CD14-positive monocyte (primary cell): ENCODE results near the gene PTPRR. TPM values are rescaled to one million over a fixed set of nuclear protein-coding genes. Genes with fewer than 3 reads are reported as not detected.

Source experiments
- DNase-seq, 3 donors: peaks; one replicate each; pipeline ENCODE4 v3.0.0-alpha.2; 2011 to 2022
- H2AFZ ChIP-seq: 2 replicates; pipeline ENCODE4 v1.6.0; 2012; ENCODE audit warnings: mild to moderate bottlenecking, low read depth, low read length, inconsistent platforms; ENCODE audit not compliant: insufficient read depth, poor library complexity, severe bottlenecking
- H3K27ac ChIP-seq, 2 donors: 1 replicate in 1 of 2; 2 replicates in 1 of 2; pipeline ENCODE4 v1.5.1; 2012 to 2013; ENCODE audit warnings: low read length in 2 of 2, control low read depth in 1 of 2, inconsistent platforms in 1 of 2, low read depth in 1 of 2, mild to moderate bottlenecking in 1 of 2
- H3K27me3 ChIP-seq, 2 donors: one replicate each; pipeline versions ENCODE4 v1.6.0 to v1.6.1; 2011 to 2013; ENCODE audit warnings: low read length in 2 of 2; ENCODE audit not compliant: control insufficient read depth in 2 of 2, insufficient read depth in 2 of 2
- H3K36me3 ChIP-seq, 2 donors: replicated peaks in 1 of 2; 1 replicate in 1 of 2; 2 replicates in 1 of 2; pipeline versions ENCODE4 v1.5.1 to v1.6.1; 2012 to 2013; ENCODE audit warnings: low read length in 2 of 2, control low read depth in 1 of 2, inconsistent platforms in 1 of 2, mild to moderate bottlenecking in 1 of 2; ENCODE audit not compliant: insufficient read depth in 2 of 2, control insufficient read depth in 1 of 2
- H3K4me1 ChIP-seq, 2 donors: 1 replicate in 1 of 2; 2 replicates in 1 of 2; pipeline versions ENCODE4 v1.5.1 to v1.6.1; 2012 to 2013; ENCODE audit warnings: low read length in 2 of 2, control low read depth in 1 of 2, inconsistent platforms in 1 of 2, mild to moderate bottlenecking in 1 of 2, moderate library complexity in 1 of 2; ENCODE audit not compliant: insufficient read depth in 2 of 2, control insufficient read depth in 1 of 2
- H3K4me2 ChIP-seq: replicated peaks from 2 replicates; pipeline ENCODE3; 2012; ENCODE audit warnings: low read length, moderate library complexity, mild to moderate bottlenecking; ENCODE audit not compliant: poor library complexity, severe bottlenecking; ENCODE audit errors: extremely low read depth
- H3K4me3 ChIP-seq, 3 experiments: fragments of 200-600 bp in 1 of 3; sonication (generic) in 1 of 3; replicated peaks in 1 of 3; 1 replicate in 2 of 3; 2 replicates in 1 of 3; pipeline ENCODE4 v1.5.1; 2011 to 2013; ENCODE audit warnings: low read length in 3 of 3, mild to moderate bottlenecking in 3 of 3, control low read depth in 2 of 3, low read depth in 2 of 3, inconsistent platforms in 1 of 3, moderate library complexity in 1 of 3
- H3K79me2 ChIP-seq: 2 replicates; pipeline ENCODE4 v1.6.0; 2012; ENCODE audit warnings: mild to moderate bottlenecking, control low read depth, inconsistent platforms, low read length, moderate library complexity; ENCODE audit not compliant: insufficient read depth
- H3K9ac ChIP-seq: 2 replicates; pipeline ENCODE4 v1.6.0; 2017; ENCODE audit warnings: low read length, mild to moderate bottlenecking; ENCODE audit not compliant: insufficient read depth, poor library complexity, severe bottlenecking
- H3K9me3 ChIP-seq, 2 donors: replicated peaks in 1 of 2; 1 replicate in 1 of 2; 2 replicates in 1 of 2; pipeline versions ENCODE4 v1.5.1 to v1.6.1; 2012 to 2013; ENCODE audit warnings: low read length in 2 of 2, control low read depth in 1 of 2; ENCODE audit not compliant: control insufficient read depth in 1 of 2, insufficient read depth in 1 of 2
- H4K20me1 ChIP-seq: 2 replicates; pipeline ENCODE4 v1.6.0; 2012; ENCODE audit warnings: mild to moderate bottlenecking, low read length, control low read depth, moderate library complexity; ENCODE audit not compliant: insufficient read depth
- H3K27ac Mint-ChIP-seq, 7 donors: one replicate each; pipeline ENCODE4 v1.8.0; 2020; ENCODE audit warnings: mild to moderate bottlenecking in 7 of 7, mixed read lengths in 7 of 7, moderate library complexity in 6 of 7, inconsistent platforms in 2 of 7
- H3K27me3 Mint-ChIP-seq, 3 donors: one replicate each; pipeline ENCODE4 v1.8.0; 2021 to 2022; ENCODE audit warnings: low read depth in 3 of 3, mild to moderate bottlenecking in 3 of 3, mixed read lengths in 3 of 3, moderate library complexity in 3 of 3, inconsistent platforms in 1 of 3
- H3K36me3 Mint-ChIP-seq, 2 donors: one replicate each; pipeline ENCODE4 v1.8.0; 2020; ENCODE audit warnings: mixed read lengths in 2 of 2, inconsistent platforms in 1 of 2, mild to moderate bottlenecking in 1 of 2
- H3K4me1 Mint-ChIP-seq: one replicate; pipeline ENCODE4 v1.8.0; 2020; ENCODE audit warnings: mild to moderate bottlenecking, mixed read lengths
- H3K4me3 Mint-ChIP-seq, 2 donors: one replicate each; pipeline ENCODE4 v1.8.0; 2020; ENCODE audit warnings: mild to moderate bottlenecking in 2 of 2, mixed read lengths in 2 of 2, moderate library complexity in 1 of 2
- H3K9me3 Mint-ChIP-seq, 7 donors: one replicate each; pipeline ENCODE4 v1.8.0; 2020 to 2022; ENCODE audit warnings: mixed read lengths in 7 of 7, mild to moderate bottlenecking in 6 of 7, moderate library complexity in 6 of 7, inconsistent platforms in 2 of 7
- WGBS: methylation state at CpG from one replicate; pipeline ENCODE4 v1.1.5; 2013; ENCODE audit warnings: missing lambda C conversion rate; ENCODE audit not compliant: insufficient coverage; 5-methylcytosine and 5-hydroxymethylcytosine counted together
- intact Hi-C, 2 donors: fragments of 100-400 bp; cut with micrococcal nuclease; formaldehyde crosslinking; loops; one replicate each; pipeline versions ENCODE4 v1.15.0 to v1.15.1; 2023
- polyA plus RNA-seq, 3 donors: library from polyadenylated mRNA; depleted of rRNA in 1 of 3; unstranded in 2 of 3; stranded (reverse) in 1 of 3; fragments of 300-500 nt in 2 of 3; fragments of >200 nt in 1 of 3; fragmentation: Illumina TruSeq in 2 of 3; gene quantifications; 1 replicate in 2 of 3; 2 replicates in 1 of 3; pipeline ENCODE4 v1.2.3, GENCODE V29; 2012 to 2021
- TF ChIP-seq, protein P1 (sequence below): fragments of 200-600 bp; IDR thresholded peaks from one replicate; pipeline ENCODE4 v1.8.0; 2022; ENCODE audit warnings: antibody characterized with exemption, mild to moderate bottlenecking

PTPRR gene
- polyA plus RNA-seq, 3 donors, result not detected

DNA sequence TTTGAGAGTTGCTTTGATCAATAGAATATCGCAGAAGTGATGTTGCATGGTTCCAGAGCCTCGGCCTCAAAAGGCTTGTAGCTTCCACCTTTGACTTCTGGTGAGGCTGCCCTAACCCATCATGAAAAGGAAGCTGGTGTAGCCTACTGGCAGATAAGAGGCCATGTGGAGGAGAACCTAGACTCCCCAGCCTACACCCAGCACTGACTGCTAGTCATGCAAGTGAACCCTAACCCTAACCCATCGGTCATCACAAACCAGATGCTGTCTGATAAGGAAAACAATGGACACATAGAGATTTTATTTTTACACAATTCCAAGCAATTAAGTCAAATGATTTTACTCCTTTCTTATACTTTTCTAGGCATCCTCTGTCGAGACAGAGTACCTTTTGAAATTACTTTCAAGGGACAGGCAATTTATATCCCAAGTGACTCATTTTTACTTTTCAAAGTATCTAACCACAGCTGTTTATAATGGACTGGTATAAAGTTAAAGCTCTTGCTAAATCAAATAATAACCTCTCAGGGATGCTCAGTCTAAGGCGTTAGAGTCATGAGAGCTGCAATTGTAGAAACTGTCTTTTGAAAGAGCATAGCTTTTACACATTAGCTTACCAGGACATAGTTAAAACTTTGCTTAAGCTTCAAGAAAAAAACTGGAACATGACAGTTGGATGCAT lies 300.9 kb downstream of the PTPRR start:
- no peaks in the 10 kb centered on the region for H3K36me3 ChIP-seq
- no peaks in the 10 kb centered on the region for H3K79me2 ChIP-seq
- H3K27ac Mint-ChIP-seq, result no peak overlapping the region
- no peak overlapping the region for H3K4me3 ChIP-seq
- no peak overlapping the region for H2AFZ ChIP-seq
- peaks cover 0 to 1% (median 0%) of the 10 kb centered on the region in 3 donors for H3K27me3 Mint-ChIP-seq
- DNase-seq, result no peak
- TF ChIP-seq, protein P1, sequence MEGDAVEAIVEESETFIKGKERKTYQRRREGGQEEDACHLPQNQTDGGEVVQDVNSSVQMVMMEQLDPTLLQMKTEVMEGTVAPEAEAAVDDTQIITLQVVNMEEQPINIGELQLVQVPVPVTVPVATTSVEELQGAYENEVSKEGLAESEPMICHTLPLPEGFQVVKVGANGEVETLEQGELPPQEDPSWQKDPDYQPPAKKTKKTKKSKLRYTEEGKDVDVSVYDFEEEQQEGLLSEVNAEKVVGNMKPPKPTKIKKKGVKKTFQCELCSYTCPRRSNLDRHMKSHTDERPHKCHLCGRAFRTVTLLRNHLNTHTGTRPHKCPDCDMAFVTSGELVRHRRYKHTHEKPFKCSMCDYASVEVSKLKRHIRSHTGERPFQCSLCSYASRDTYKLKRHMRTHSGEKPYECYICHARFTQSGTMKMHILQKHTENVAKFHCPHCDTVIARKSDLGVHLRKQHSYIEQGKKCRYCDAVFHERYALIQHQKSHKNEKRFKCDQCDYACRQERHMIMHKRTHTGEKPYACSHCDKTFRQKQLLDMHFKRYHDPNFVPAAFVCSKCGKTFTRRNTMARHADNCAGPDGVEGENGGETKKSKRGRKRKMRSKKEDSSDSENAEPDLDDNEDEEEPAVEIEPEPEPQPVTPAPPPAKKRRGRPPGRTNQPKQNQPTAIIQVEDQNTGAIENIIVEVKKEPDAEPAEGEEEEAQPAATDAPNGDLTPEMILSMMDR, result no peak
- peaks cover 0 to 2% of the 10 kb centered on the region in 2 donors for H3K27me3 ChIP-seq
- no peaks in the 10 kb centered on the region for H3K4me1 ChIP-seq
- intact Hi-C loops, result no loop called here
- no peak overlapping the region for H3K4me3 Mint-ChIP-seq
- no peaks in the 10 kb centered on the region for H3K9me3 Mint-ChIP-seq
- H3K9me3 ChIP-seq, result no peaks in the 10 kb centered on the region
- 100% methylated on average over 1 of the region's 5 CpGs for WGBS
- no peak overlapping the region for H3K9ac ChIP-seq
- no peaks in the 10 kb centered on the region for H4K20me1 ChIP-seq
- no peaks in the 10 kb centered on the region for H3K4me1 Mint-ChIP-seq
- H3K4me2 ChIP-seq, result no peak overlapping the region
- H3K36me3 Mint-ChIP-seq, result no peaks in the 10 kb centered on the region
- H3K27ac ChIP-seq, result no peak overlapping the region

DNA sequence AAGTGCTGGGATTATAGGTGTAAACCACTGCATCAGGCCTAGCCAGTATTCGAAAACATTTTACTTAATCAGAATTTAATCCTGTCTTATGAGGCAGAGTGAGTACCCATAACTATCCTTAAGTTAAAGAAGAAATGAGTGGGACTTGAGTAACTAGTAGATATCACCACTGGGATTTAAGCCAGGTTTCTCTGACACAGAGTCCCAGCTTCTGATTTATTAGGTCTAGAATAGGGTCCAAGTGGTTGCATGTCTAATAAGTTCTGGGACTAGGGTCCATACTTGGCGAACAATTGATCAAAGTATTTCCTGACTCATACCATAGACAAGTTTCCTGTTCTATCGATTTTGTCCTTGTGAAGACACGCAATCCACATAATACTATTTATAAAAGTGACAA lies 302.2 kb downstream of the PTPRR start:
- Histone ChIP-seq H3K79me2 (no peaks in the 10 kb centered on the region), H3K27me3 (peaks cover 0 to 2% of the 10 kb centered on the region in 2 donors), H4K20me1 (no peaks in the 10 kb centered on the region), H2AFZ (no peak overlapping the region), H3K9ac (no peak overlapping the region), H3K4me2 (no peak overlapping the region), H3K4me1 (no peaks in the 10 kb centered on the region), H3K4me3 (no peak overlapping the region), H3K27ac (no peak overlapping the region), H3K9me3 (no peaks in the 10 kb centered on the region), H3K36me3 (no peaks in the 10 kb centered on the region)
- no CpG with 5 or more reads among the region's 4 CpGs for WGBS
- H3K9me3 Mint-ChIP-seq, result no peaks in the 10 kb centered on the region
- intact Hi-C loops, result no loop called here
- no peak overlapping the region for H3K27ac Mint-ChIP-seq
- H3K36me3 Mint-ChIP-seq, result no peaks in the 10 kb centered on the region
- no peak overlapping the region for H3K4me3 Mint-ChIP-seq
- DNase-seq, result no peak
- H3K27me3 Mint-ChIP-seq, result peaks cover 0 to 2% (median 1%) of the 10 kb centered on the region in 3 donors
- TF ChIP-seq, protein P1, result no peak
- H3K4me1 Mint-ChIP-seq, result no peaks in the 10 kb centered on the region
